K562 (cell line): ENCODE measurements around the gene VANGL1. TPM values are rescaled to one million over a fixed set of nuclear protein-coding genes. Genes with fewer than 3 reads are reported as not detected.

ENCODE experiments used
- CEBPG ChIP-seq, 3 experiments: fragments of 200-800 bp in 1 of 3; sonication (Bioruptor generic) in 1 of 3; sonication (generic) in 1 of 3; formaldehyde crosslinking in 1 of 3; IDR thresholded peaks in 2 of 3; conservative IDR thresholded peaks in 1 of 3; 2 replicates each; pipeline versions ENCODE4 v1.6.1 to v1.8.0; 2016 to 2022; ENCODE audit warnings: missing compliant biosample characterization in 2 of 3, missing genetic modification characterization in 2 of 3, mild to moderate bottlenecking in 1 of 3, missing genetic modification reagents in 1 of 3
- CREB3L1 ChIP-seq: fragments of 450-650 bp; IDR thresholded peaks from 2 replicates; pipeline ENCODE4 v1.6.1; 2014; ENCODE audit warnings: low read depth, mild to moderate bottlenecking, moderate library complexity, borderline replicate concordance
- DPF2 ChIP-seq: fragments of 450-650 bp; IDR thresholded peaks from 2 replicates; pipeline ENCODE4 v1.6.1; 2016
- ELK3 ChIP-seq: fragments of 450-650 bp; formaldehyde crosslinking; IDR thresholded peaks from 2 replicates; pipeline ENCODE4 v1.4.0; 2020; ENCODE audit warnings: mild to moderate bottlenecking
- ETV1 ChIP-seq: fragments of 450-650 bp; conservative IDR thresholded peaks from 2 replicates; pipeline ENCODE4 v1.6.1; 2016; ENCODE audit warnings: missing genetic modification characterization, control low read depth, low read depth, missing compliant biosample characterization
- HMGXB4 ChIP-seq: sonication (generic); formaldehyde crosslinking; IDR thresholded peaks from 2 replicates; pipeline ENCODE4 v1.8.1; 2023; ENCODE audit warnings: mild to moderate bottlenecking, missing genetic modification reagents
- JUND ChIP-seq, 2 experiments: IDR thresholded peaks; 2 replicates in 1 of 2; 3 replicates in 1 of 2; pipeline ENCODE4 v1.6.1; 2011; ENCODE audit warnings: borderline replicate concordance in 2 of 2, low read depth in 2 of 2, low read length in 2 of 2, improper control_type of control experiment in 1 of 2, missing biosample characterization in 1 of 2, missing genetic modification characterization in 1 of 2, missing genetic modification reagents in 1 of 2
- KDM5B ChIP-seq: fragments of 200-600 bp; sonication (generic); IDR thresholded peaks from 2 replicates; pipeline ENCODE4 v1.6.1; 2012; ENCODE audit warnings: low read depth, mild to moderate bottlenecking, moderate library complexity, low read length, control low read depth, inconsistent platforms; ENCODE audit not compliant: insufficient replicate concordance
- PBX2 ChIP-seq, 2 experiments: IDR thresholded peaks in 1 of 2; conservative IDR thresholded peaks in 1 of 2; 2 replicates each; pipeline ENCODE4 v1.6.1; 2016; ENCODE audit warnings: low read depth in 2 of 2, mild to moderate bottlenecking in 1 of 2, missing compliant biosample characterization in 1 of 2, missing genetic modification characterization in 1 of 2, moderate library complexity in 1 of 2
- RBM34 ChIP-seq: fragments of 200-400 bp; formaldehyde crosslinking; IDR thresholded peaks from 2 replicates; pipeline ENCODE4 v1.6.1; 2018; ENCODE audit warnings: low read length, borderline replicate concordance; ENCODE audit not compliant: insufficient read depth
- SFPQ ChIP-seq: fragments of 200-400 bp; formaldehyde crosslinking; IDR thresholded peaks from 2 replicates; pipeline ENCODE4 v1.6.1; 2017; ENCODE audit warnings: mild to moderate bottlenecking, low read depth, low read length, moderate library complexity
- SPI1 ChIP-seq: IDR thresholded peaks from 2 replicates; pipeline ENCODE4 v1.6.1; 2011; ENCODE audit warnings: low read depth, low read length, control low read depth, borderline replicate concordance
- TRIM28 ChIP-seq: fragments of 450-650 bp; IDR thresholded peaks from 2 replicates; pipeline ENCODE4 v1.6.1; 2017
- ZNF436 ChIP-seq: fragments of 250-450, 450-650 bp; sonication (Bioruptor Pico); formaldehyde crosslinking; IDR thresholded peaks from 2 replicates; pipeline ENCODE4 v1.7.0; 2020; ENCODE audit warnings: mild to moderate bottlenecking
- polyA plus RNA-seq, 8 experiments: library from polyadenylated mRNA; depleted of rRNA in 4 of 8; stranded (reverse) in 5 of 8; unstranded in 3 of 8; fragments of >200 nt; fragmentation: Nextera tagmentation in 2 of 8; fragmentation: Illumina TruSeq in 1 of 8; extraction: Ambion mirVana in 2 of 8; extraction: Trizol in 1 of 8; gene quantifications; 2 replicates each; pipeline versions ENCODE4 v1.2.1 to v1.2.3, GENCODE V29; 2011 to 2014; ENCODE audit warnings: inconsistent platforms in 1 of 8, missing spikeins in 1 of 8
- total RNA-seq, 7 experiments: library from RNA; depleted of rRNA in 6 of 7; stranded (reverse); fragments of >200 nt in 6 of 7; fragmentation: Illumina TruSeq in 2 of 7; extraction: Trizol in 2 of 7; gene quantifications; 2 replicates each; pipeline versions ENCODE4 v1.2.1 to v1.2.3, GENCODE V29; 2011 to 2021; ENCODE audit warnings: low replicate concordance in 1 of 7

The VANGL1 gene
- total and polyA plus RNA-seq, 9 of the 15 experiments (the other 6 are each of a cell fraction or from before 2014, with no cell fraction given): 0.90 to 12.8 (median 9.6) TPM

- no peak for TF ChIP-seq CEBPG (CRISPR knock-in tag; IDR thresholded peaks at IDR 0.05)
- no peak for TF ChIP-seq CEBPG (tag; conservative IDR thresholded peaks at IDR 0.05 in 1 of 2, IDR thresholded peaks at IDR 0.05 in 1 of 2)
- no peak for TF ChIP-seq TRIM28
- no peak for TF ChIP-seq ELK3 (CRISPR knock-in tag)
- TF ChIP-seq JUND (IDR thresholded peaks at IDR 0.05; ENCODE audit: borderline replicate concordance, low read depth, low read length): peak; percentile 82
- TF ChIP-seq JUND (tag; IDR thresholded peaks at IDR 0.05; ENCODE audit: borderline replicate concordance, low read depth, low read length): peak; percentile 36; the same call in 1 of the 3 replicates
- no peak for TF ChIP-seq CREB3L1
- no peak for TF ChIP-seq RBM34
- TF ChIP-seq SFPQ: no peak
- no peak for TF ChIP-seq HMGXB4 (CRISPR knock-in tag)
- no peak for TF ChIP-seq ZNF436 (CRISPR knock-in tag)
- no peak for TF ChIP-seq PBX2 (CRISPR knock-in tag; IDR thresholded peaks at IDR 0.05; ENCODE audit: low read depth)
- TF ChIP-seq PBX2 (tag; conservative IDR thresholded peaks at IDR 0.05; ENCODE audit: low read depth): peak; percentile 77
- TF ChIP-seq ETV1 (tag): 0 out of 2 replicates have a peak, but pooled peaks have one; percentile 32
- no peak for TF ChIP-seq KDM5B
- peak; percentile 66 for TF ChIP-seq DPF2
- TF ChIP-seq SPI1: peak; percentile 61; the same call in 1 of the 2 replicates
These were observed 7.2 kb downstream of the VANGL1 start (continued) for GRCh38 chr1:115648717-115649691.
